ENCODE data around the gene LAMTOR4.

LAMTOR4 gene

GRCh38 chr7:100148559-100149328, at the start of gene LAMTOR4:
Gene LAMTOR4, plus strand, starts transcription at chr7:100148918. Its CDS starts 55 bp downstream, at chr7:100148973.
- DNase-seq (ENCODE audit: low spot score), result peak; percentile 99

- DNase-seq (ENCODE audit: low spot score), result no peak
These were observed 49.3 kb upstream of the LAMTOR4 start for GRCh38 chr7:100099452-100099851.

DNA sequence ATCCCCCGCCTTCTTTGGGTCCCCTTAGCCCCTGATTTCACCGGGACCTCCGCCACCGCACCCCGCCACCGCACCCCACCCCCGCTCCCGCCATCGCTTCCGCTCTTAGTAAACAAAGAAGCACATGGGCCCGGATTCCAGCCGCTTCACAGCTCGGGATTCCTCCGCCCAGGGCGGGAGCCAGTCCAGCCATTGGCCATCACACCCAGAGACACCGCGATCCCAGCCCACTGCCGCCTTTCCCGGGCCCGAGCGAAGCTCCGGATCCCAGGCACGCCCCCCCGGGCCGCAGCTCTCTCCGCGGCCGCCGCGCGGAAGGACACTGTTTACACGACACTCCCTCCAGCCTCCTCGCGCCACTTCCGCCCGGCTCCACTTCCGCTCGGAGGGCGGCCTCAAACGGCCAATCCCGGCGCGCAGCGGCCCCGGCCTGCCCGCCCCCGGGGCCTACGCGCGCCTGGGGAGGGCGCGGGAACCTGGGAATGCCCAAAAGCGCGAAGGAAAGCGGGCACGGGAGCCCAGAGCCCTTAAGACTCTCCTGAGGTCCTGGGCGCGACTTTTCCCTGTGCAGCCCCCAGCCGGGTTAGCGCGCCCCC, 48.2 kb upstream of the LAMTOR4 start:
- peak; percentile 95 for DNase-seq (ENCODE audit: low spot score)

DNA sequence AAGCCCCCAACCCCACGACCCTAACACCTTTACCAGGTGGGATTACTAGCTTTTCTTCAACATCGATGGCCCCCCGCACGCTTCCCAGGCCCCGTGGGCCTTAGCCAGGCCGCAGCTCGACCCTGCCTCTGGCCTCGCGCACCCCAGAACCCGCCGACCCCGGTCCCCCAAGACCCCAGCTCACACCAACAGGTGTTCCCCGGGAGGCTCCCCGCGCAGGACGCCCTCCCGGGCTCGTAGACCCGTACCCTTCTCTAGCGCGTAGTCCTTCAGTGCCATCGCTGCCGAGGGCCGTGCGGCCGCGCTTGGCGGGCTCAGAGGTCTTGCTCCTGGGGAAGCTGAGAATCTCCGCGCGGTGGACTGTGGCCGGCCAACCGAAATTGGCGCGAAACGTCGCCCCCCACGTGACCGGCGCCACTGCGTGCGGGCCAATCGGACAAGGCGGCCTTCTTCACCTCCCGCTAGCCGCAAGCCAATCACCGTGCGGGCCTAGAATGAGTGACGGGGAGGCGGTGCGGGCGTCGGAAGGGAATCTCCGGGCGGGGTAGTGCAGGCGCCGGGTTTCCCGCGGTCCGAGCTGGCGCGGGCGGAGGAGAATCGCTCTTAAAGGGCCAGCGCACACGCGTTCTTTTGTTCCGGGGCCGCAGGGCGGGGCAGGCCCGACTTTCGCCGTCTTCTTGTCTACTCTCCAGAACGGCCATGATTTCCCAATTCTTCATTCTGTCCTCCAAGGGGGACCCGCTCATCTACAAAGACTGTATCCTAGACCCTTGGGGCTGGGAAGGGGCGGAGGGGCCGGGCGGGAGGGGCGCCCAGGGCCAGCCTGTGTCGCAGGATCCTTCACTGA, 47.5 kb upstream of the LAMTOR4 start, which contains the start of the genes AP4M1 and MCM7:
Gene AP4M1 (plus strand): TSS at position 628 of the 847 bp plus-strand sequence. CDS start 72 bp downstream, at position 700.
Gene MCM7 (minus strand): TSS at position 382 of the 847 bp plus-strand sequence. CDS start 103 bp downstream, at position 279.
- DNase-seq (ENCODE audit: low spot score), result peak; percentile 99

DNA sequence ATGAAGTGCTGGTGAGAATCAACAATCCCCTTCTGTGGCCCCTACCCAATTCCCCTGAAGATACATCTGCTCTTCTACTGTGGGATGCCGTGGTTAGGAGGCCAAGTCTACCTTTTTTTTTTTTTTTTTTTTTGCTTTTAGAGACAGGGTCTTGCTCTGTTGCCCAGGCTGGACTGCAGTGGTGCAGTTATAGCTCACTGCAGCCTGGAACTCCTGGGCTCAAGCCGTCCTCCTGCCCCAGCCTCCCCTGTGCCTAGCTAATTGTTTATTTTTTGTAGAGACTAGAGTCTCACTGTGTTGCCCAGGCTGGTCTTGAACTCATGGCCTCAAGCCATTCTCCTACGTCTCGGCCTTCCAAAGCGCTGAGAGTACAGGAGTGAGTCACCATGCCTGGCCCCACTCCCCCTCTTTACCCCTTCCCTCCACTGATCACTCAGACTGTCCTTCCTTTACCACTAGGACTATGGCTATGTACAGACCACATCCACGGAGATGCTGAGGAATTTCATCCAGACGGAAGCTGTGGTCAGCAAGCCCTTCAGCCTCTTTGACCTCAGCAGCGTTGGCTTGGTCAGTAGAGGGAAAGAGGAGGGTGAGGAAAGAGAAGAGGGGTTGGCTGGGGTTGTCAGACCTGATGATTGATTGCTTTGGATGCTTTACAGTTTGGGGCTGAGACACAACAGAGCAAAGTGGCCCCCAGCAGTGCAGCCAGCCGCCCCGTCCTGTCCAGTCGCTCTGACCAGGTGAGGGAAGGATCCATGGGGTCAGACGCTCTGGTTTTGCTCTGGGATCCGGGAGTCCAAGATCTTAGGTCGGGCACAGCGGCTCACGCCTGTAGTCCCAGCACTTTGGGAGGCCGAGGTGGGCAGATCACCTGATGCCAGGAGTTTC, 45.5 kb upstream of the LAMTOR4 start:
- DNase-seq (ENCODE audit: low spot score), result no peak

DNA sequence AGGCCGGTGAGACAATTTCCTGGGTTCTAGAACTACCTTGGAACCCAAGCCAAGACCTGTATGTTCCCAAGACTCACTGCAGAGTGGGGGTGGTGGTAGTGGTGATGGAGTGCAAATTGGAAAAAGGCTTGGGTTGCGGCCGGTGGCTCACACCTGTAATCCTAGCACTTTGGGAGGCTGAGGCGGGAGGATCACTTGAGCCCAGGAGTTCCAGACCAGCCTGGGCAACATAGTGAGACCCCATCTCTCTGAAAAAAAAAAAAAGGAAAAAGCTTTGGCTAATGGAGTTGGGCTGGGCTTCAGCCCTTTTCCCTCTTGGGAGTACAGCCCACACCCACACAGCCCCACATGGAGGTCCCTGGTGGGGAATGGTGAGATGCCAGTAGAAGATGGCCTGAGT, 43.2 kb upstream of the LAMTOR4 start:
- DNase-seq (ENCODE audit: low spot score), result no peak

DNA sequence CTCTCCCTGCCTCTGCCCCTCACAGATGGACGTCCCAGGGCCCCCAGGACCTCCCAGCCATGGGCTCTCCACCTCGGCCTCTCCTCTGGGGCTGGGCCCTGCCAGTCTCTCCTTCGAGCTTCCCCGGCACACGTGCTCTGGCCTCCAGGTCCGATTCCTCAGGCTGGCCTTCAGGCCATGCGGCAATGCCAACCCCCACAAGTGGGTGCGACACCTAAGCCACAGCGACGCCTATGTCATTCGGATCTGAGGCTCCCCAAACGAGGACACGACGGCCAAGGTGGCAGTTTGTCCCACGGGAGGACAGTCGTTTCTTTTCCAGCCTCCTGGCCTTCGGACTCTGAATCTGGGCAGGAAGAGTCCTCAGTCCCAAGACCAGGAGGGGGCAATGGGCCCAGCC, 42.1 kb upstream of the LAMTOR4 start:
- no peak for DNase-seq (ENCODE audit: low spot score)

GRCh38 chr7:100107125-100107737, 41.5 kb upstream of the LAMTOR4 start:
- no peak for DNase-seq (ENCODE audit: low spot score)

- no peak for DNase-seq (ENCODE audit: low spot score)
These were observed 40.8 kb upstream of the LAMTOR4 start for GRCh38 chr7:100107890-100108289.

- DNase-seq (ENCODE audit: low spot score), result no peak
These were observed 39.1 kb upstream of the LAMTOR4 start for GRCh38 chr7:100109521-100110163.

DNA sequence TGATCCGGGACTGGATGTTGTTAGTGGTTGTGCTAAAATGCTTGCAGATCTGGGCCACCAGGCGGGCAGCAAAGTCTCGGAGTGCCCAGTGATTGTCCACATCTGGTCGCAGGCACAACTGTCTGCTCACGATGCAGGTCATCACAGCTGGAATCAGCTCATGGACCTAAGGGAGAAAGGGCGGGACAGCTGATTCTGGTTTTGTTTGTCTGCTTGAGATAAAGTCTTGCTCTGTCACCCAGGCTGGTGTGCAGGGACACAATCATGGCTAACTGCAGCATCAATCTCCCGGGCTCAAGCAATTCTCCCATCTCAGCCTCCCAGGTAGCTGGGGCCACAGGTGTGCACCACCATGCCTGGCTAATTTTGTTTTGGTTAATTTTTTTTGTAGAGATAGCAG, 37.6 kb upstream of the LAMTOR4 start:
- no peak for DNase-seq (ENCODE audit: low spot score)

DNA sequence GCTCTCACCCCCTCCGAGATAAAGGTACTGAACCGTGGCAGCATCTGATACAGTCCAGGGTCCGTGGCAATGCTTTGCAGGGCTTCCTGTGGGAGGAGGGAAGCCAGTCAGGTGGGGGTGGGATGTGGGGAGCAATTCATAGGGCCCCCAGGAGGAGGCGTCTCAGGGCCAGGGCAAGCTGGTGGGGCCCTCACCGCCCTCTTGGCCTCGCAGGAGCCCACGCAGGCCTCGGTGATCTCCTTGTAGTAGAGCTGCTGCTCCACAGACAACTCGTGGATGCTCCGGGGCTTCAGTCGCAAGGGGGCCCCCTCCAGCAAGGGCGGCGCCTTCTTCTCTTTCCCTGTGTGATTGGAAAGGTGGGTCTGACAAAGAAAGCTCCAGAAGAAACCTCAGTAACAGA, 36.8 kb upstream of the LAMTOR4 start:
- no peak for DNase-seq (ENCODE audit: low spot score)

DNA sequence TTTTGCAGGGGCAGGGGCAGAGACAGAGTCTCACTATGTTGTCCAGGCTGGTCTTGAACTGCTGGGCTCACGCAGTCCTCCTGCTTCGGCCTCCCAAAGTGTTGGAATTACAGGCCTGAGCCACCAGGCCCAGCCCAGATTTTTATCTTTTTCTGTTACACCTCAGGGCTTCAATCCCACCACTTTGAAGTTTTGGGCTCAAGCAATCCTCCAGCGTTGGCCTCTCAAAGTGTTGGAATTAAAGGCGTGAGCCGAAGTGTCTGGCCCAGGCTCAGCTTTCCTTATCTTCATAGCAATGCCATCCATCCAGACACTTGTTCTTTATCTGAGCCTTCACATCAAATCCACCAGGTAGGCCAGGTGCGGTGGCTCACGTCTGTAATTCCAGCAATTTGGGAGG, 33.7 kb upstream of the LAMTOR4 start:
- no peak for DNase-seq (ENCODE audit: low spot score)

DNA sequence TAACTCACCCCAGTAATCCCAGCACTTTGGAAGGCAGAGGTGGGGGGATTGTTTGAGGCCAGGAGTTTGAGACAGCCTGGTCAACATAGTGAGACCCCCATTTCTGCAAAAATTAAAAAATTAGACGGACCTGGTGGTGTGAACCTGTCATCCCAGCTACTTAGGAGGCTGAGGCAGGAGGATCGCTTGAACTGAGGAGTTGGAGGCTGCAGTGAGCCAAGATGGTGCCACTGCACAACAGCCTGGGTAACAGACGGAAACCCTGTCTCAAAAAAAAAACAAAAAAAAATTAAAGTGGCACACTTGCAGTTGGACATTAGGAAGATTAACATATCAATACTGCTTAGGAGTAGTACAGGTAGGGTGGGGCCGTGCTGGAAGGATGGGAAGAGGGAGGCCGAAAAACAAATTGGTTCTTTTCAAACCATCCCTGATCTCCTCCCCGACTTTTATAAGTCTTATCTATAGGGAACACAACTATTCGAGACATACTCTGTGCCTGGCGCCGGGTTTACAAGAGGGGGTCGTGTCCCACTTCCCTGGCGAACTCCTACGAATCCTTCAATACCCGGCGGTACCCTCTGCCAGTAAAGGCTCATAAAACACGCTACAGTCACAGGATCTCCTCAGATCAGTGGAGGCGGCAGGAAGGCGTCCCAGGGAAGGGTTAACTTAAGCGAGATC, 30.2 kb upstream of the LAMTOR4 start:
- DNase-seq (ENCODE audit: low spot score), result no peak

- DNase-seq (ENCODE audit: low spot score), result peak; percentile 99
These were observed 29.4 kb upstream of the LAMTOR4 start, which contains the start of the genes CNPY4 and TAF6 for GRCh38 chr7:100119072-100119969. Gene CNPY4, plus strand, starts transcription at chr7:100119634. Its CDS starts 111 bp downstream, at chr7:100119745. Gene TAF6, minus strand, starts transcription at chr7:100119358. Its CDS starts 5,149 bp downstream, at chr7:100114209.

DNA sequence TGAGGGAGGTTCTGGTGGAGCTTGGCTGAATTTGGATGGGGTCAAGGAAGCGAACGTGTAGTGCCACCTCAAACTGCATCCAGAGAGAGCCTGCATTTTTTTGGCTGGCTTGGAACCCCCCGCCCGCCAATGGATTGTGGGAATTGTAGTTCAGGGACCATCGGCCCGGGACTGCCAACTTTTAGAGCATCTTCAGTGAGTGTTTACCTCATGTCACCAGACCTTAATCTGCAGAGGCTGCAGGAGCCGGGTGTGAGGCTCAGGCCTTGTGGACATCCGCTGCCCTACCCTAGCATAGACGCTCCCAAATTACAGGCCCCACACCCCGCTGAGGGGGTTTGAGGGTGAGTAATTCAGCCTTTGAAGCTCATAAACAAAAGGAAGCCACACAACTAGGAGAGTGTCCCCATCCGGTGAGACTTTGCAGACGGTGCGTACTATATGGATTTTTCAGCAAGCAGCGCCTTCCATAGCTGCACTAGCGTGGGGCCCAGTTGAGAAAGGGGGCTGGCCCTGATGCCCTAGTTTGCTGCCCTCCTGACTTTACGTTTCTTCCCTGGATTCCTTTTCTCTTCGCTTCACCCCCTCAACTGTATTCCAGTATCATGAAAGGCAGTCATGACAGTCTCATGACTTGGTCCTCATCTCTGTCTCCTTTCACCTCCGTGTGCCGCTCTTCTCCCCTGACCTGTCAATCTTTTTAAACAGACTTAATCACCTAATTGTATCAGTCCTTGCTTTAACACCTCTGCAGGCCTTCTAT, 28.6 kb upstream of the LAMTOR4 start:
- peak; percentile 67 for DNase-seq (ENCODE audit: low spot score)

- DNase-seq (ENCODE audit: low spot score), result no peak
These were observed 28.0 kb upstream of the LAMTOR4 start for GRCh38 chr7:100120733-100121036.

DNA sequence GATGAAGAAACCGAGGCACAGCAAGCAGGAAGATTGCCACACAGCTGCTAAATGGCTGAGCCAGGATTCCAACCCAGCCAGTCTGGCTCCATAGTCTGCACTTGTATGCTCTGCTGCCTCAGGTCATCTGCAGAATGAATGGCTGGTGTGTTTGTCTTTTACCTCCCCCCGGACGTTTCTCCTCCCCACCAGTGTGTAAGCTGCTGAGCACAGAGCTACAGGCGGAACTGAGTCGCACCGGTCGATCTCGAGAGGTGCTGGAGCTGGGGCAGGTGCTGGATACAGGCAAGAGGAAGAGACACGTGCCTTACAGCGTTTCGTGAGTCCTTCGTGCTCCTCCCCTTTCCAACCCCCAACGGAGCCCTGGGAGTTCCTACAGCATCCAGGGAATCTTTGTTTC, 26.7 kb upstream of the LAMTOR4 start:
- no peak for DNase-seq (ENCODE audit: low spot score)
